Kidney epithelial cell (primary cell): ENCODE results near the gene TOMM5. TPM values are rescaled to one million over a fixed set of nuclear protein-coding genes. Genes with fewer than 3 reads are reported as not detected.

ENCODE experiments used
- DNase-seq: peaks from one replicate; pipeline ENCODE4 v3.0.0-alpha.2; 2010; ENCODE audit warnings: low read depth
- H3K27me3 ChIP-seq: 2 replicates; pipeline ENCODE4 v1.6.0; 2011; ENCODE audit warnings: low read length; ENCODE audit not compliant: control insufficient read depth, insufficient read depth
- H3K36me3 ChIP-seq: 2 replicates; pipeline ENCODE4 v1.5.1; 2011; ENCODE audit warnings: low read length; ENCODE audit not compliant: control insufficient read depth, insufficient read depth
- H3K4me3 ChIP-seq: 2 replicates; pipeline ENCODE4 v1.5.1; 2011; ENCODE audit warnings: low read depth, mild to moderate bottlenecking, control low read depth, low read length
- CTCF ChIP-seq: IDR thresholded peaks from 2 replicates; pipeline ENCODE4 v1.5.1; 2011; ENCODE audit warnings: mild to moderate bottlenecking, moderate library complexity, low read length, control low read depth, inconsistent platforms; ENCODE audit not compliant: insufficient read depth, poor library complexity, severe bottlenecking
- total RNA-seq: library from RNA; depleted of rRNA; stranded (reverse); fragments of >200 nt; gene quantifications from 2 replicates; pipeline ENCODE4 v1.2.3, GENCODE V29; 2015

Gene TOMM5
- total RNA-seq, 1 donor from 2014 or later = 111 TPM

GRCh38 chr9:37541465-37541864 is 50.9 kb downstream of the TOMM5 start:
- no peak for TF ChIP-seq CTCF
- DNase-seq = no peak

GRCh38 chr9:37540634-37541033 is 51.8 kb downstream of the TOMM5 start:
- Histone ChIP-seq H3K36me3 (peaks cover 2% of the 10 kb centered on the region), H3K27me3 (no peaks in the 10 kb centered on the region), H3K4me3 (no peak overlapping the region)
- DNase-seq = no peak
- TF ChIP-seq CTCF = no peak

More at GRCh38 chr9:37541465-37541864, 50.9 kb downstream of the TOMM5 start:
- H3K36me3 ChIP-seq = peaks cover 2% of the 10 kb centered on the region
- no peaks in the 10 kb centered on the region for H3K27me3 ChIP-seq
- no peak overlapping the region for H3K4me3 ChIP-seq

- peaks cover 2% of the 10 kb centered on the region for H3K36me3 ChIP-seq
- no peak for TF ChIP-seq CTCF
- no peaks in the 10 kb centered on the region for H3K27me3 ChIP-seq
- no peak for DNase-seq
- no peak overlapping the region for H3K4me3 ChIP-seq
Observed at GRCh38 chr9:37539634-37540033, 52.8 kb downstream of the TOMM5 start.

Other genes starting within 250 kb of the TOMM5 start
- 119 and 142 TPM in 2 replicates for gene GRHPR, start 169.9 kb downstream of the TOMM5 start, total RNA-seq
- 12.4 and 14.1 TPM in 2 replicates for gene ZBTB5, start 127.1 kb downstream of the TOMM5 start, total RNA-seq
- gene POLR1E, start 106.6 kb downstream of the TOMM5 start, total RNA-seq = 24.4 and 26.9 TPM in 2 replicates
- gene FBXO10, start 16.2 kb downstream of the TOMM5 start, total RNA-seq = 13.2 and 16.9 TPM in 2 replicates
- 0.04 TPM in 1 of 2 replicates, not detected in the other for gene FRMPD1, start 58.4 kb upstream of the TOMM5 start, total RNA-seq
- gene TRMT10B, start 161.2 kb upstream of the TOMM5 start, total RNA-seq = 3.5 and 4.2 TPM in 2 replicates
- gene EXOSC3, start 192.5 kb upstream of the TOMM5 start, total RNA-seq = 27.6 and 50.4 TPM in 2 replicates
- gene DCAF10, start 208.2 kb upstream of the TOMM5 start, total RNA-seq = 20.7 and 21.6 TPM in 2 replicates